PC-9 (cell line): ENCODE measurements around the gene NUDT16L1.

Experiments used
- EZH2 ChIP-seq: fragments of 200-600 bp; sonication (generic); IDR thresholded peaks from 2 replicates; pipeline ENCODE4 v1.8.0; 2017; ENCODE audit warnings: antibody characterized with exemption, low read depth
- TF ChIP-seq, protein P1 (sequence below): fragments of 200-600 bp; sonication (generic); conservative IDR thresholded peaks from 2 replicates; pipeline ENCODE4 v1.6.1; 2017; ENCODE audit warnings: mixed run types, antibody characterized with exemption, mild to moderate bottlenecking, moderate library complexity

DNA sequence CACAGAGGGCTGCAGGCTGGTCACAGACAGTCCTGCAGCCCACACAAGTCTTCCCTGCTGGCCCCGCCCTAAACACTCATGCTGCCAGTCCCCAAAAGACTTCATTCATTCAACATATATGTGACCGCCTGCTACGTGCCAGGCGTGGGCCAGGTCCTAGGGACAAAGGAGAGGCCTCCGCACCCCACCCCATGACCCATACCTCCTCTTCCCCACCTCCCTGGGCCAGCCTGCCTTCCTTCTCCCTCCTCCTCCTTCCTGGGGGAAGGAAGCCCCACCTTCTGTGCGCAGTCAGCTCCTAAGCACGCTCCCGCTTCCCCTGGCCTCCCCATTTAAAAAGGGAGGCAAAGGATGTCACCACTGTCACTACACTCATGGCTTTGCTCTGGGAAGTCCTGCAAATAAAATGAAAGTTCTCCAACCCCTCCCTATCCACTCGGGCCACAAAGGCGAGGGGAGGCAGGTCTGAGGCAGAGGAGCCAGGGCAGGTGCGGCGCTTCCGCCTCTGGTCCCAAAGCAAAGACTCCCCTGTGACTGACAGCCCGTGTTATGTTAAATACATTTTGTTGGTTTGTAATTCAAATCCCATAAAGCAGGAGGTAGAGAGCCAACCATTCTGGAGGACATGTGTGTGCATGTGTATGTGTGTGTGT is 50.0 kb downstream of the NUDT16L1 start:
- TF ChIP-seq, protein P1, sequence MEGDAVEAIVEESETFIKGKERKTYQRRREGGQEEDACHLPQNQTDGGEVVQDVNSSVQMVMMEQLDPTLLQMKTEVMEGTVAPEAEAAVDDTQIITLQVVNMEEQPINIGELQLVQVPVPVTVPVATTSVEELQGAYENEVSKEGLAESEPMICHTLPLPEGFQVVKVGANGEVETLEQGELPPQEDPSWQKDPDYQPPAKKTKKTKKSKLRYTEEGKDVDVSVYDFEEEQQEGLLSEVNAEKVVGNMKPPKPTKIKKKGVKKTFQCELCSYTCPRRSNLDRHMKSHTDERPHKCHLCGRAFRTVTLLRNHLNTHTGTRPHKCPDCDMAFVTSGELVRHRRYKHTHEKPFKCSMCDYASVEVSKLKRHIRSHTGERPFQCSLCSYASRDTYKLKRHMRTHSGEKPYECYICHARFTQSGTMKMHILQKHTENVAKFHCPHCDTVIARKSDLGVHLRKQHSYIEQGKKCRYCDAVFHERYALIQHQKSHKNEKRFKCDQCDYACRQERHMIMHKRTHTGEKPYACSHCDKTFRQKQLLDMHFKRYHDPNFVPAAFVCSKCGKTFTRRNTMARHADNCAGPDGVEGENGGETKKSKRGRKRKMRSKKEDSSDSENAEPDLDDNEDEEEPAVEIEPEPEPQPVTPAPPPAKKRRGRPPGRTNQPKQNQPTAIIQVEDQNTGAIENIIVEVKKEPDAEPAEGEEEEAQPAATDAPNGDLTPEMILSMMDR: no peak
- TF ChIP-seq EZH2: no peak
